ENCODE data around the gene EML6.

The EML6 gene

DNA sequence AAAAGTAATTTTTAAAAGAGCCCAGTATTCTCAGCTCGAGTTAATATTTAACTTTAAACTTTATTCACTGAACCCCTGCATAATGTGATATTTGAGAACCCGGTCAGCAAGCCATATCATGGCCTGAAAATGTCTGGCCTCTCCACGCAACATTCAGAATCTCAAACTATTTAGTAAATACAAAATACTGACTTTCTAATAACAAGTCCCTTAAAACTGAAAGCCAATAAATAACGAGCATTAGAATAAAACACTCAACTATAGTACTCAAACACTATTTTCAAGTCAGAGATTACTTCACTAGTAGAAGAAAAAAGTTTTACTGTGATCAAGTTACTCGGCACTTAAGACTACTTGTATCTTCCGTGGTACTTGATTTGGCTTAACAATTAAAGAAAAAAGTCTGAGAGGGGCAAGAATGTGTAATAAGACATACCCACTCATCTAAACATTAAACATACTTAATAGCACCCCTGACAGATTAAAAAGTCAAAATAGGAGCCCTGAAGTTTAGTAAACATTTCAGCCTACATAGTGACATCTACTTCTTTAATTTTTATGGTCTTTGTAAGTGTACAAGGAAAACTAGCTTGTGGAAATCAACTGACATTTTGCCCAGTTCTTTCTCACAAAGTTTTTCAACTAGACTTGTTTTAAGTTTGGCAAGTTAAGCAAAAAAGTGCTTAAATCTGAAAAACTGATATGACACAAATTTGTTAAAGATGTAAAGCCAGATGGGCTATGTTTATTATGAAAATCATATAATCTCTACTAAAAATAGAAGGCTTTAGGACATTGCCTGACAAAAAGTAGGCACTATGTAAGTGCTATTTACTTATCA, 288.6 kb downstream of the EML6 start:
- no peak for DNase-seq

DNA sequence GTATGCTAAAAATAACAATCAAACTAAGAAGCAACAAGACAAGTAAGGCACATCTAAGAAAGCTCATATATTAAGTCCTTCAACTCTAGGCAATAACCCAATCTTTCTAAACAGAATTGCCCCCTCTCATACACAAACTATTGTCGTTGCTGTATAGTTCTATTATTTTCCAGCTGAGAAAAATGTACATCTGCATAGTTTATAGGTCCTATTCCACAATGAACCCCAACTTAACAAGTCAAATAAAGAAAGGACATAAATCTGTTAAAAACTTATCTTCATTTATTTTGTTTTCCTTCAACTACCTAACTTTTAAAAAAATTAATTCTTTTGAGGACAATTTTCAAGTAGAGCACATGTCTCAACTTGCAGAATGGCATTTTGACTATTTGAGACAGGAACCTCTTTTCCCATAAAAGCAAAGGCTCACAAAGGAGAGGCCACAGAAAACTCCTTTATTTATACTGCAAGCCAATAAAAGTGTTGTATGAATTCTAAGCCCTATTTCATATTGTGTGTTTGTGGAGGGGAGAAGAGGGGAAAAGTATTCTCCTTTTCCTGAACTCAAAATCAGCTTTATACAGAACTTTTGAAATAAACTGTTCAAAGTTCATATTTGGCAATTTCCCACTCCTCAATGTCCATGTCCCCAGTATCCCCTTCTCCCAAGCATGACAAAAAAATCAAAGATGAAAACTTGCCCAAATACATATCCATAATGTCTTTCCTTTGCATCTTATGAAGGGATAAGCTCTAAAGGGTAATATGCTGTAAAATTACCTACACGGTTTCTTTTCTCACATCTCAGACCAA, 289.4 kb downstream of the EML6 start:
- DNase-seq, result no peak

DNA sequence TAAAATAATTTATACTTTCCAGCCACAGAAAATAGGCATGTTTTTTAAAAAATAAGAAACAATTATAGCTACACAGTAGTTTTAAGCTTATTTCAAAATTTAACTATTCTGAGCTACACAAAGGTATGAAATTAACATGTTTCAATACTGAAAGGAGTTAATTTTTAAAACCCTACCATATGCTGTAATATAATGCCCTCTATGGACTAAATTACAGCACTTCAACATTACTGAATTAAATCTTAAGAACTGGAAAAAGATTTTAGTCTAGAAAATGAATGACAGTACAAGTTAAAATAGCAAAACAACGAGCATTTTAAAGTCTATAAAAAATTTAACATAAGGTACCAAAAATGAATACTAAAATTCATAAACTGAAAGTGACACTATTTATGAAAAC, 290.5 kb downstream of the EML6 start:
- no peak for DNase-seq

- no peak for DNase-seq
These were observed 291.8 kb downstream of the EML6 start for GRCh38 chr2:55014962-55015939.

DNA sequence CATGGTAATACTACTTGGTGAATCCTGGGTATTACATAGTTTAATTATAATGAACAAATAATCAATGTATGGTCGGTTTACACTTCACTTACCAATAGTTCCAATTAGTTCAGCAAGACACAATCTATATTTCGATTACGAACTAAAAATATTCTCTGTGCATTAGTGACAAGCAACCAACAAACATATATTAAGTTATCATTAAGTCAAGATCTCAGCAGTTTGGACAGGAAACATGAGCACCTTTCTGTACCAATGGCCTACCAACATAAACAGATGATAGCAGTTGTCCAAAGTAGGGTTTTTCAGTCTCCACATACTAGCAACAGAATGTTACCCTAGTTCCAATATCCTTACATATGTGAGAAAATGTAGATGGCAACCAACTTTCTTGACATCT, 294.0 kb downstream of the EML6 start:
- DNase-seq, result no peak

DNA sequence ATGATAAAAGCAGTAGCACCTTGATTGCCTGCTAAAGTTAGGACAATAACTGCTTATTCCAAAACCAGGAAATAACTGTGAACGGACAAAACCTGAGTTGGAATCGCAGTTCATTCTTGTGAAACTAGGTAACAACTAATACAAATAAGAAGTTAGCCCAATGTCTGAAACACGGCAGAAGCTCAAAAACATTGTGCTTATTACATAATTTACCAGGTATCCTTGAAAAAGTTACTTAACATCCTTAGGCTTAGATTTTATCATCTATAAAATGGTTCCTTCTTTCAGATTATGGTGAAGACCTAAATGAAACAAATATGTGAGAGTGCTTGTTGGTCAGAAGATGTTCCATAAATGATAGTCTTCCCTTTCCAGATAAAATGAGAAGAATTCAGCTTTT, 294.4 kb downstream of the EML6 start:
- no peak for DNase-seq

- DNase-seq, result no peak
These were observed 295.2 kb downstream of the EML6 start for GRCh38 chr2:55018619-55019018.

DNA sequence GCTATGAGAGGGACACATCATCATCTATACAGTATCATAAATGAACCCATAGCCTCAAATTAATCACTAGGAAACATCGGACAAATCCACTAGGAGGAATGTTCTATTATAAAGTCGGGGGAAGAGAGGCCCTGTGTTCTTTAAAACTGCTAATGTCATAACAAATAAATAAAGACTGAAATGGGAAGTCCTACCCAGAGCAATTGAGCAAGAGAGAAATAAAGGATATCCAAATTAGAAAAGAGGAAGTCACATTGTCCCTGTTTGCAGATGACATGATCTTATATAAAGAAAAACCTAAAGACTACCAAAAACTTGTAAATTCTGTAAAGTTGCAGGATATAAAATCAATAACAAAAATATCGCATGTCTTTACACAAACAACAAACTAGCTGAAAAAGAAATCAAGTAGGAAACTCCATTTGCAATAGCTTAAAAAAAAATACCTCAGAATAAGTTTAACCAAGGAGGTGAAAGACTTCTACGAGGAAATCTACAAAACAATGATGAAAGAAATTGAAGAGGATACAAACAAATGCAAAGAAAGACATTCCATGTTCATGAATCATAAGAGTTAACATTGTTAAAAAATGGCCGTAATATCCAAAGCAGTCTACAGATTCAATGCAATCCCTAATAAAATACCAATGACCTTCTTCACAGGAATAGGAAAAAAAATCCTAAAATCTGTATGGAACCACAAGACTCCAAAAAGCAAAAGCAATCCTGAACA, 296.2 kb downstream of the EML6 start:
- DNase-seq, result no peak

All from NCI-H1092 (cell line).